Mucosa of stomach (tissue), 1 donor: Measurements from ENCODE around the gene KCNK17.

Experiments
- H3K27me3 ChIP-seq: one replicate; pipeline ENCODE4 v1.7.0; 2013; ENCODE audit warnings: mild to moderate bottlenecking, low read length; ENCODE audit not compliant: control insufficient read depth, insufficient read depth
- H3K36me3 ChIP-seq: one replicate; pipeline ENCODE4 v1.7.0; 2013; ENCODE audit warnings: low read length; ENCODE audit not compliant: control insufficient read depth, insufficient read depth
- H3K4me1 ChIP-seq: one replicate; pipeline ENCODE4 v1.7.0; 2013; ENCODE audit warnings: mild to moderate bottlenecking, low read length; ENCODE audit not compliant: control insufficient read depth, insufficient read depth
- H3K4me3 ChIP-seq: one replicate; pipeline ENCODE4 v1.7.0; 2013; ENCODE audit warnings: low read length
- H3K9ac ChIP-seq: one replicate; pipeline ENCODE4 v1.7.0; 2013; ENCODE audit warnings: mild to moderate bottlenecking, low read length, moderate library complexity
- H3K9me3 ChIP-seq: one replicate; pipeline ENCODE4 v1.7.0; 2013; ENCODE audit warnings: mild to moderate bottlenecking, low read length, moderate library complexity; ENCODE audit not compliant: control insufficient read depth
- donor health status: Pancreatic carcinoma.

KCNK17 gene

GRCh38 chr6:39254999-39255535, 59.2 kb downstream of the KCNK17 start:
- Histone ChIP-seq H3K27me3 (peaks cover 7% of the 10 kb centered on the region), H3K9me3 (no peaks in the 10 kb centered on the region), H3K36me3 (no peaks in the 10 kb centered on the region), H3K4me3 (no peak overlapping the region), H3K4me1 (no peaks in the 10 kb centered on the region), H3K9ac (no peak overlapping the region)

GRCh38 chr6:39251406-39251805, 62.8 kb downstream of the KCNK17 start:
- Histone ChIP-seq H3K27me3 (peaks cover 7% of the 10 kb centered on the region), H3K36me3 (no peaks in the 10 kb centered on the region), H3K9me3 (no peaks in the 10 kb centered on the region), H3K4me1 (no peaks in the 10 kb centered on the region), H3K9ac (no peak overlapping the region), H3K4me3 (no peak overlapping the region)

- Histone ChIP-seq H3K4me1 (no peaks in the 10 kb centered on the region), H3K4me3 (no peak overlapping the region), H3K27me3 (peaks cover 7% of the 10 kb centered on the region), H3K9ac (no peak overlapping the region), H3K36me3 (no peaks in the 10 kb centered on the region), H3K9me3 (no peaks in the 10 kb centered on the region)
Observed at GRCh38 chr6:39250507-39250906, 63.7 kb downstream of the KCNK17 start.

- H3K4me1 ChIP-seq: no peaks in the 10 kb centered on the region
- no peak overlapping the region for H3K4me3 ChIP-seq
- H3K36me3 ChIP-seq: no peaks in the 10 kb centered on the region
- H3K9me3 ChIP-seq: no peaks in the 10 kb centered on the region
- H3K9ac ChIP-seq: no peak overlapping the region
- H3K27me3 ChIP-seq: peaks cover 7% of the 10 kb centered on the region
Observed at GRCh38 chr6:39249278-39249677, 64.9 kb downstream of the KCNK17 start.
